NCI-H2227 treated with DMSO at 0.1 percent for 48 hours (cell line): ENCODE measurements around the gene FLOT2.
"Not testable (repeated sequence)": the region's sequence is repeated elsewhere in the genome, so short reads cannot be mapped to it uniquely, and the experiment has no call there.

Experiments
- DNase-seq: peaks from one replicate; lab custom pipeline; 2025; lab: John Stamatoyannopoulos, UW

FLOT2 gene

GRCh38 chr17:28895794-28896447 is 1.6 kb downstream of the FLOT2 start:
- DNase-seq, result no peak

- DNase-seq, result not testable (repeated sequence)
Observed at GRCh38 chr17:28893248-28894183, 4.0 kb downstream of the FLOT2 start.

- DNase-seq, result no peak
Observed at GRCh38 chr17:28892024-28892423, 5.5 kb downstream of the FLOT2 start.

- DNase-seq, result no peak
Observed at GRCh38 chr17:28891201-28891600, 6.3 kb downstream of the FLOT2 start.

- DNase-seq, result no peak
Observed at GRCh38 chr17:28889996-28890395, 7.5 kb downstream of the FLOT2 start.

GRCh38 chr17:28888832-28889231 is 8.7 kb downstream of the FLOT2 start:
- DNase-seq, result no peak

GRCh38 chr17:28887871-28888471 is 9.6 kb downstream of the FLOT2 start:
- DNase-seq, result no peak

GRCh38 chr17:28885951-28886350 is 11.6 kb downstream of the FLOT2 start:
- no peak for DNase-seq

- no peak for DNase-seq
Observed at GRCh38 chr17:28885363-28885762, 12.2 kb downstream of the FLOT2 start.

- no peak for DNase-seq
Observed at GRCh38 chr17:28883967-28884702, 13.4 kb downstream of the FLOT2 start.

- DNase-seq, result no peak
Observed at GRCh38 chr17:28882154-28882895, 15.2 kb downstream of the FLOT2 start.

- DNase-seq, result no peak
Observed at GRCh38 chr17:28881533-28882056, 15.9 kb downstream of the FLOT2 start.

- DNase-seq, result no peak
Observed at GRCh38 chr17:28880572-28880945, 17.0 kb downstream of the FLOT2 start.

- no peak for DNase-seq
Observed at GRCh38 chr17:28879886-28880571, 17.5 kb downstream of the FLOT2 start.

- DNase-seq, result no peak
Observed at GRCh38 chr17:28878981-28879380, 18.6 kb downstream of the FLOT2 start.

GRCh38 chr17:28878158-28878910 is 19.2 kb downstream of the FLOT2 start:
- DNase-seq, result no peak

GRCh38 chr17:28877150-28877711 is 20.3 kb downstream of the FLOT2 start:
- DNase-seq, result not testable (repeated sequence)

GRCh38 chr17:28875848-28876550 is 21.5 kb downstream of the FLOT2 start:
- DNase-seq, result no peak

- DNase-seq, result no peak
Observed at GRCh38 chr17:28874750-28875149, 22.8 kb downstream of the FLOT2 start.
